PFSK-1 (cell line): ENCODE results near the gene ZNF264.

Source experiments
- FOXP2 ChIP-seq: optimal IDR thresholded peaks from 2 replicates; pipeline ENCODE3; 2011; ENCODE audit warnings: borderline replicate concordance, control low read depth, inconsistent platforms; ENCODE audit not compliant: insufficient read depth; ENCODE audit errors: extremely low read length, extremely low read depth
- POLR2AphosphoS5 ChIP-seq: IDR thresholded peaks from 2 replicates; pipeline ENCODE4 v1.6.1; 2012; ENCODE audit warnings: low read depth, mild to moderate bottlenecking, control low read depth, low read length, moderate library complexity
- SIN3A ChIP-seq: IDR thresholded peaks from 2 replicates; pipeline ENCODE4 v1.6.1; 2012; ENCODE audit warnings: mild to moderate bottlenecking, low read length, moderate library complexity, borderline replicate concordance; ENCODE audit not compliant: insufficient read depth
- TAF1 ChIP-seq: IDR thresholded peaks from 2 replicates; pipeline ENCODE4 v1.6.1; 2012; ENCODE audit warnings: low read length, control low read depth, borderline replicate concordance; ENCODE audit not compliant: insufficient read depth
- TF ChIP-seq, protein P1 (sequence below), 2 experiments: IDR thresholded peaks; 2 replicates each; pipeline versions ENCODE4 v1.6.1 to v1.8.0; 2011 to 2012; ENCODE audit warnings: low read depth in 2 of 2, low read length in 2 of 2, control low read depth in 1 of 2, inconsistent platforms in 1 of 2, mild to moderate bottlenecking in 1 of 2, moderate library complexity in 1 of 2; ENCODE audit not compliant: insufficient read depth in 1 of 2

ZNF264 gene

GRCh38 chr19:57231686-57232085, 40.4 kb downstream of the ZNF264 start:
- TF ChIP-seq POLR2AphosphoS5 (no peak), TAF1 (no peak), FOXP2 (no peak), SIN3A (no peak)
- TF ChIP-seq, protein P1, sequence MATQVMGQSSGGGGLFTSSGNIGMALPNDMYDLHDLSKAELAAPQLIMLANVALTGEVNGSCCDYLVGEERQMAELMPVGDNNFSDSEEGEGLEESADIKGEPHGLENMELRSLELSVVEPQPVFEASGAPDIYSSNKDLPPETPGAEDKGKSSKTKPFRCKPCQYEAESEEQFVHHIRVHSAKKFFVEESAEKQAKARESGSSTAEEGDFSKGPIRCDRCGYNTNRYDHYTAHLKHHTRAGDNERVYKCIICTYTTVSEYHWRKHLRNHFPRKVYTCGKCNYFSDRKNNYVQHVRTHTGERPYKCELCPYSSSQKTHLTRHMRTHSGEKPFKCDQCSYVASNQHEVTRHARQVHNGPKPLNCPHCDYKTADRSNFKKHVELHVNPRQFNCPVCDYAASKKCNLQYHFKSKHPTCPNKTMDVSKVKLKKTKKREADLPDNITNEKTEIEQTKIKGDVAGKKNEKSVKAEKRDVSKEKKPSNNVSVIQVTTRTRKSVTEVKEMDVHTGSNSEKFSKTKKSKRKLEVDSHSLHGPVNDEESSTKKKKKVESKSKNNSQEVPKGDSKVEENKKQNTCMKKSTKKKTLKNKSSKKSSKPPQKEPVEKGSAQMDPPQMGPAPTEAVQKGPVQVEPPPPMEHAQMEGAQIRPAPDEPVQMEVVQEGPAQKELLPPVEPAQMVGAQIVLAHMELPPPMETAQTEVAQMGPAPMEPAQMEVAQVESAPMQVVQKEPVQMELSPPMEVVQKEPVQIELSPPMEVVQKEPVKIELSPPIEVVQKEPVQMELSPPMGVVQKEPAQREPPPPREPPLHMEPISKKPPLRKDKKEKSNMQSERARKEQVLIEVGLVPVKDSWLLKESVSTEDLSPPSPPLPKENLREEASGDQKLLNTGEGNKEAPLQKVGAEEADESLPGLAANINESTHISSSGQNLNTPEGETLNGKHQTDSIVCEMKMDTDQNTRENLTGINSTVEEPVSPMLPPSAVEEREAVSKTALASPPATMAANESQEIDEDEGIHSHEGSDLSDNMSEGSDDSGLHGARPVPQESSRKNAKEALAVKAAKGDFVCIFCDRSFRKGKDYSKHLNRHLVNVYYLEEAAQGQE (IDR thresholded peaks at IDR 0.05; ENCODE audit: insufficient read depth in 1 of 2, low read depth in 2 of 2, low read length in 2 of 2): no peak

GRCh38 chr19:57233207-57233606, 41.9 kb downstream of the ZNF264 start:
- no peak for TF ChIP-seq POLR2AphosphoS5
- no peak for TF ChIP-seq SIN3A
- TF ChIP-seq, protein P1 (IDR thresholded peaks at IDR 0.05; ENCODE audit: insufficient read depth in 1 of 2, low read depth in 2 of 2, low read length in 2 of 2): no peak
- TF ChIP-seq FOXP2: no peak
- no peak for TF ChIP-seq TAF1

DNA sequence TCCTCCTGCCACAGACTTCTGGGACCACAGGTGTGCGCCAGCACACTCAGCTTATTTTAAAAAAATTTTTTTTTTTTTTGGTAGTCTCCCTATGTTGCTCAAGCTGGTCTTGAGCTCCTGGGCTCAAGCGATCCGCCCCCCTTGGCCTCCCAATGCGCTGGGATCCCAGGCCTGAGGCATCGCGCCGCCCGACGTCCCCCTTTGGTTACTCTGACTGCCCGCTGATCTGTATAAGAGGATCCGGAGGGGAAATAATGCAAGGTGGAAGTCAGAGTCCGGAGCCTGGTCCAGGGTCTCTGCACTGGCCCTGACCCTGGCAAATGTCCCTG, 48.6 kb downstream of the ZNF264 start:
- TF ChIP-seq, protein P1 (IDR thresholded peaks at IDR 0.05; ENCODE audit: insufficient read depth in 1 of 2, low read depth in 2 of 2, low read length in 2 of 2): no peak
- TF ChIP-seq TAF1 (no peak), POLR2AphosphoS5 (no peak), FOXP2 (no peak), SIN3A (no peak)

- peak; percentile 81 for TF ChIP-seq TAF1
- TF ChIP-seq POLR2AphosphoS5: peak; percentile 71
- TF ChIP-seq, protein P1 (IDR thresholded peaks at IDR 0.05; ENCODE audit: insufficient read depth in 1 of 2, low read depth in 2 of 2, low read length in 2 of 2): no peak
- peak; percentile 72; the same call in 1 of the 2 replicates for TF ChIP-seq SIN3A
- TF ChIP-seq FOXP2: peak; percentile 84
These were observed 49.2 kb downstream of the ZNF264 start, which contains the start of gene ZNF805 for GRCh38 chr19:57240311-57241090. ZNF805 (plus strand) TSS chr19:57240632; CDS start chr19:57240892, 260 bp downstream.

DNA sequence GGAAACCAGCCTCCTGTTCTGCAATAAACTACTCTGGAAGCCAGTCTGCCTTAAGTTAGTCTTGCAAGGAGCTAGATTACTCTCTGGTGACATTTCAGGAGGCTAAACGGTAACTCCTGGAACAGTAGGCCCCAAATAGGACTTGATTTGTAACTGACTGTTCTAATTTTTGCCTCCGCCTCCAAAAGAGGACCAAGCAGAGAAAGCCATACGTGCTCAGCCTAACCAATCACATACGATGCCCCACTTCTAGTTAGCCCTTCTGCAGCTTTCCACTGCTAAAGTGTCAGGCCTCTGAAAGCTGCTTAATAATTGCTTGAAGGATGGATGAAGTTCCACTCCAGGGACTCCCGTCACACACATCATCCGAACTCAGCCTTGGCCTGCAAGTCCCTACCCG, 49.9 kb downstream of the ZNF264 start:
- TF ChIP-seq SIN3A (no peak), FOXP2 (no peak), POLR2AphosphoS5 (no peak), TAF1 (no peak)
- TF ChIP-seq, protein P1 (IDR thresholded peaks at IDR 0.05; ENCODE audit: insufficient read depth in 1 of 2, low read depth in 2 of 2, low read length in 2 of 2): no peak
